Esophagus muscularis mucosa (tissue), 4 donors: Measurements from ENCODE around the gene GINS2. TPM values are rescaled to one million over a fixed set of nuclear protein-coding genes. Genes with fewer than 3 reads are reported as not detected.

Experiments
- DNase-seq: peaks from one replicate; pipeline ENCODE4 v3.0.0-alpha.2; 2017; ENCODE audit errors: extremely low spot score
- H3K27ac ChIP-seq, 4 donors: fragments of 200-600 bp; sonication (generic); replicated peaks in 1 of 4; 1 replicate in 3 of 4; 2 replicates in 1 of 4; pipeline ENCODE4 v1.5.1; 2016 to 2019; ENCODE audit warnings: mild to moderate bottlenecking in 1 of 4
- H3K27me3 ChIP-seq, 4 donors: fragments of 200-600 bp; sonication (generic); one replicate each; pipeline versions ENCODE4 v1.5.1 to v1.6.0; 2016 to 2019
- H3K36me3 ChIP-seq, 4 donors: fragments of 200-600 bp; sonication (generic); one replicate each; pipeline ENCODE4 v1.5.1; 2016 to 2019
- H3K4me1 ChIP-seq, 4 donors: fragments of 200-600 bp; sonication (generic); one replicate each; pipeline ENCODE4 v1.5.1; 2016 to 2019
- H3K4me3 ChIP-seq, 4 donors: fragments of 200-600 bp; sonication (generic); 1 replicate in 2 of 4; 2 replicates in 2 of 4; pipeline ENCODE4 v1.5.1; 2016 to 2019; ENCODE audit warnings: mild to moderate bottlenecking in 4 of 4, moderate library complexity in 1 of 4
- H3K9me3 ChIP-seq, 4 donors: fragments of 200-600 bp; sonication (generic); 1 replicate in 3 of 4; 2 replicates in 1 of 4; pipeline ENCODE4 v1.5.1; 2016 to 2019
- CTCF ChIP-seq, 3 experiments: fragments of 200-600 bp in 2 of 3; fragments of 450-650 bp in 1 of 3; sonication (generic) in 2 of 3; IDR thresholded peaks; one replicate each; pipeline ENCODE4 v1.5.1; 2017 to 2019; ENCODE audit warnings: antibody characterized with exemption in 3 of 3, mild to moderate bottlenecking in 2 of 3, moderate library complexity in 1 of 3
- EP300 ChIP-seq: sonication (generic); formaldehyde crosslinking; IDR thresholded peaks from one replicate; pipeline ENCODE4 v1.6.1; 2017; ENCODE audit warnings: antibody characterized with exemption
- POLR2A ChIP-seq: fragments of 450-650 bp; IDR thresholded peaks from one replicate; pipeline ENCODE4 v1.6.1; 2017; ENCODE audit warnings: antibody characterized with exemption, moderate library complexity, mild to moderate bottlenecking, low read depth
- POLR2AphosphoS5 ChIP-seq, 2 donors: sonication (generic); formaldehyde crosslinking; IDR thresholded peaks; one replicate each; pipeline ENCODE4 v1.6.1; 2017; ENCODE audit warnings: antibody characterized with exemption in 2 of 2
- WGBS: methylation state at CpG from one replicate; pipeline ENCODE4 v1.1.5; 2018; 5-methylcytosine and 5-hydroxymethylcytosine counted together
- intact Hi-C: fragments of 100-400 bp; cut with DNase I; formaldehyde crosslinking; loops from one replicate; pipeline ENCODE4 v1.15.1; 2023
- total RNA-seq, 4 donors: library from RNA; depleted of rRNA; stranded (reverse); fragments of >200 nt; gene quantifications; one replicate each; pipeline versions ENCODE4 v1.1.0 to v1.2.1, GENCODE V29; 2016

Gene GINS2
- total RNA-seq, 4 donors from 2014 or later = 0.17 to 0.84 TPM; not detected in 2

DNA sequence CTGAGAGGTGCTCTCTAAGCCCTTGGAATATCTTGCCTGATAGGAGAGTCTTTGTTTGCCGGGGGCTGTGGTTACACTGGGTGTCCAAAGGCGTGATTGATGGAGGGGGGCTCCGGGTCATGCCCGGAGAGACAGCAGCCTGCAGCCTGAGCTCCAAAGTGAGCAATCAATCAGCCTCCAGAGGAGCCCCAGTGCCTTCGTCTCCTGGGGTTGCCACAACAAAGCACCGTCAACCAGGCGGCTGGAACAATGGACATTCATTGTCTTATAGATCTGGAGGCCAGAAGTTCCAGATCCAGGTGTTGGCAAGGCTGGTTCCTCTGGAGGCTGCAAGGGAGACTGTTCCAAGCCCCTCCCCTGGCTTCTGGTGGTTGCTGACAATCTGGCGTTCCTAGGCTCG, 24.0 kb upstream of the GINS2 start:
- Histone ChIP-seq H3K9me3 (peaks cover 0 to 11% (median 3%) of the 10 kb centered on the region in 4 donors), H3K4me3 (no peak overlapping the region), H3K27me3 (peaks cover 0 to 9% (median 0%) of the 10 kb centered on the region in 4 donors), H3K27ac (no peak overlapping the region), H3K4me1 (peaks cover 9 to 31% (median 25%) of the 10 kb centered on the region in 4 donors), H3K36me3 (no peaks in the 10 kb centered on the region)
- WGBS = 81% methylated on average over 4 of the region's 9 CpGs
- DNase-seq = no peak
- intact Hi-C loops = loop anchor here (10.0 kb wide), 2 partner anchors 408 to 438 kb away; no protein-coding TSS in a partner anchor
- no peak for TF ChIP-seq POLR2AphosphoS5 (IDR thresholded peaks at IDR 0.05)
- no peak for TF ChIP-seq CTCF (IDR thresholded peaks at IDR 0.05)
- no peak for TF ChIP-seq POLR2A
- TF ChIP-seq EP300 = no peak

- Histone ChIP-seq H3K27me3 (peaks cover 0 to 6% (median 0%) of the 10 kb centered on the region in 4 donors), H3K4me1 (peaks cover 6 to 25% (median 18%) of the 10 kb centered on the region in 4 donors), H3K27ac (no peak overlapping the region), H3K4me3 (no peak overlapping the region), H3K36me3 (no peaks in the 10 kb centered on the region), H3K9me3 (peaks cover 0 to 11% (median 3%) of the 10 kb centered on the region in 4 donors)
- WGBS = 92% methylated on average over 6 of the region's 6 CpGs
- TF ChIP-seq POLR2A = no peak
- TF ChIP-seq CTCF (IDR thresholded peaks at IDR 0.05) = no peak
- no peak for TF ChIP-seq EP300
- no peak for TF ChIP-seq POLR2AphosphoS5 (IDR thresholded peaks at IDR 0.05)
- DNase-seq = no peak
- intact Hi-C loops = loop anchor here (10.0 kb wide), 2 partner anchors 407 to 437 kb away; no protein-coding TSS in a partner anchor
These were observed 23.3 kb upstream of the GINS2 start for GRCh38 chr16:85711982-85712587.

- no peak overlapping the region for H3K4me3 ChIP-seq
- intact Hi-C loops = loop anchor here (10.0 kb wide), 2 partner anchors 406 to 436 kb away; no protein-coding TSS in a partner anchor
- peaks cover 0 to 13% (median 8%) of the 10 kb centered on the region in 4 donors for H3K4me1 ChIP-seq
- whole genome bisulfite sequencing = 83% methylated on average over 9 of the region's 9 CpGs
- H3K27me3 ChIP-seq = no peaks in the 10 kb centered on the region
- H3K9me3 ChIP-seq = peaks cover 0 to 11% (median 3%) of the 10 kb centered on the region in 4 donors
- TF ChIP-seq POLR2AphosphoS5 (IDR thresholded peaks at IDR 0.05) = no peak
- no peak for TF ChIP-seq POLR2A
- no peak for TF ChIP-seq EP300
- no peak for TF ChIP-seq CTCF (IDR thresholded peaks at IDR 0.05)
- H3K36me3 ChIP-seq = no peaks in the 10 kb centered on the region
- H3K27ac ChIP-seq = no peak overlapping the region
- DNase-seq = no peak
These were observed 22.0 kb upstream of the GINS2 start for GRCh38 chr16:85710732-85711131.

GRCh38 chr16:85709766-85710585, 21.2 kb upstream of the GINS2 start:
- no peak for DNase-seq
- intact Hi-C loops = loop anchor here (10.0 kb wide), 2 partner anchors 405 to 435 kb away; no protein-coding TSS in a partner anchor
- 73% methylated on average over 28 of the region's 53 CpGs for WGBS
- Histone ChIP-seq H3K4me3 (no peak overlapping the region), H3K27ac (no peak overlapping the region), H3K27me3 (no peaks in the 10 kb centered on the region), H3K9me3 (peaks cover 0 to 11% (median 3%) of the 10 kb centered on the region in 4 donors), H3K36me3 (no peaks in the 10 kb centered on the region), H3K4me1 (peaks cover 0 to 8% (median 3%) of the 10 kb centered on the region in 4 donors)
- TF ChIP-seq CTCF (IDR thresholded peaks at IDR 0.05) (no peak), POLR2A (no peak), POLR2AphosphoS5 (IDR thresholded peaks at IDR 0.05) (no peak), EP300 (no peak)
